H1 (cell line): ENCODE results near the gene MNX1. TPM values are rescaled to one million over a fixed set of nuclear protein-coding genes. Genes with fewer than 3 reads are reported as not detected.

Experiments used
- CTCF ChIA-PET: fragments of 300-600 bp; sonication (Branson Sonifier 250); formaldehyde crosslinking; loops from one replicate; lab custom pipeline; 2021; ENCODE audit not compliant: partially characterized antibody; lab: Charles Lee
- POLR2A ChIA-PET: fragments of 300-600 bp; sonication (Branson Sonifier 250); formaldehyde crosslinking; loops from one replicate; lab custom pipeline; 2021; ENCODE audit warnings: inconsistent platforms; ENCODE audit not compliant: partially characterized antibody; lab: Charles Lee
- DNase-seq, 2 experiments: peaks; one replicate each; pipeline versions ENCODE4 v3.0.0 to v3.0.0-alpha.2; 2010 to 2022; ENCODE audit warnings: low spot score in 2 of 2, low read depth in 1 of 2, mixed read lengths in 1 of 2
- FAIRE-seq: peaks from 2 replicates; lab custom pipeline; 2011; peaks lifted over from hg19 to GRCh38; lab: Jason Lieb, UNC
- H2AFZ ChIP-seq: 2 replicates; pipeline ENCODE4 v1.8.1; 2012; ENCODE audit warnings: low read length, inconsistent platforms
- H2AK5ac ChIP-seq: 2 replicates; pipeline ENCODE4 v1.6.1; 2013; ENCODE audit warnings: low read depth, low read length
- H2BK120ac ChIP-seq: replicated peaks from 2 replicates; pipeline ENCODE3; 2013; ENCODE audit warnings: low read depth, low read length, inconsistent platforms
- H2BK12ac ChIP-seq: 2 replicates; pipeline ENCODE4 v1.6.1; 2013; ENCODE audit warnings: low read depth, low read length
- H2BK15ac ChIP-seq: 2 replicates; pipeline ENCODE4 v1.6.1; 2013; ENCODE audit warnings: low read length
- H2BK20ac ChIP-seq: 2 replicates; pipeline ENCODE4 v1.6.1; 2013; ENCODE audit warnings: low read length
- H2BK5ac ChIP-seq: 2 replicates; pipeline ENCODE4 v1.6.1; 2013; ENCODE audit warnings: low read depth, low read length
- H3K14ac ChIP-seq: 2 replicates; pipeline ENCODE4 v1.6.1; 2013; ENCODE audit warnings: inconsistent platforms; ENCODE audit not compliant: insufficient read length
- H3K18ac ChIP-seq: 2 replicates; pipeline ENCODE4 v1.6.1; 2013; ENCODE audit warnings: low read length; ENCODE audit errors: extremely low read depth
- H3K23ac ChIP-seq: 2 replicates; pipeline ENCODE4 v1.6.1; 2013; ENCODE audit warnings: inconsistent platforms; ENCODE audit not compliant: insufficient read length
- H3K23me2 ChIP-seq: 2 replicates; pipeline ENCODE4 v1.6.1; 2013; ENCODE audit warnings: low read depth, low read length
- H3K27ac ChIP-seq: 2 replicates; pipeline ENCODE4 v1.6.1; 2011; ENCODE audit warnings: low read depth, low read length, inconsistent platforms
- H3K27me3 ChIP-seq, 4 experiments: replicated peaks in 1 of 4; 1 replicate in 1 of 4; 2 replicates in 3 of 4; pipeline versions ENCODE4 v1.6.1 to v1.8.1; 2011 to 2013; ENCODE audit warnings: low read length in 3 of 4, mild to moderate bottlenecking in 3 of 4, inconsistent platforms in 2 of 4, mixed read lengths in 2 of 4, moderate library complexity in 1 of 4; ENCODE audit not compliant: control insufficient read depth in 3 of 4, insufficient read depth in 3 of 4; ENCODE audit errors: extremely low read depth in 1 of 4
- H3K36me3 ChIP-seq, 4 experiments: 2 replicates each; pipeline versions ENCODE4 v1.6.1 to v1.8.1; 2011 to 2013; ENCODE audit warnings: mild to moderate bottlenecking in 4 of 4, low read length in 3 of 4, moderate library complexity in 2 of 4, control low read depth in 1 of 4, inconsistent platforms in 1 of 4; ENCODE audit not compliant: insufficient read depth in 4 of 4, control insufficient read depth in 2 of 4
- H3K4ac ChIP-seq: replicated peaks from 2 replicates; pipeline ENCODE3; 2013; ENCODE audit warnings: low read length, low read depth, mixed read lengths, inconsistent platforms; ENCODE audit not compliant: insufficient read length
- H3K4me1 ChIP-seq, 4 experiments: replicated peaks in 1 of 4; 1 replicate in 1 of 4; 2 replicates in 3 of 4; pipeline versions ENCODE4 v1.6.1 to v1.8.1; 2011 to 2013; ENCODE audit warnings: low read length in 3 of 4, inconsistent platforms in 2 of 4, mixed read lengths in 1 of 4; ENCODE audit not compliant: insufficient read depth in 4 of 4, control insufficient read depth in 3 of 4
- H3K4me2 ChIP-seq, 2 experiments: 2 replicates each; pipeline versions ENCODE4 v1.6.1 to v1.8.1; 2011 to 2013; ENCODE audit warnings: low read depth in 2 of 2, low read length in 2 of 2, control low read depth in 1 of 2, inconsistent platforms in 1 of 2, mild to moderate bottlenecking in 1 of 2; ENCODE audit not compliant: insufficient read depth in 1 of 2
- H3K4me3 ChIP-seq, 4 experiments: fragments of 200-600, 300-600 bp in 1 of 4; sonication (generic), shearing (Covaris generic), sonication (Bioruptor Twin) in 1 of 4; 2 replicates each; pipeline versions ENCODE4 v1.5.1 to v1.8.1; 2011 to 2016; ENCODE audit warnings: low read length in 4 of 4, low read depth in 3 of 4, control low read depth in 2 of 4, inconsistent platforms in 2 of 4, mild to moderate bottlenecking in 2 of 4, mixed read lengths in 1 of 4, moderate library complexity in 1 of 4; ENCODE audit not compliant: insufficient read depth in 2 of 4; ENCODE audit errors: extremely low read depth in 1 of 4
- H3K56ac ChIP-seq: replicated peaks from 2 replicates; pipeline ENCODE3; 2013; ENCODE audit warnings: low read depth, mild to moderate bottlenecking, mixed read lengths, low read length, inconsistent platforms; ENCODE audit not compliant: insufficient read length
- H3K79me1 ChIP-seq: 2 replicates; pipeline ENCODE4 v1.6.1; 2013; ENCODE audit warnings: low read depth, low read length, control low read depth
- H3K79me2 ChIP-seq, 2 experiments: 2 replicates each; pipeline versions ENCODE4 v1.6.1 to v1.8.1; 2012 to 2013; ENCODE audit warnings: low read length in 2 of 2, mild to moderate bottlenecking in 2 of 2, inconsistent platforms in 1 of 2; ENCODE audit not compliant: insufficient read depth in 2 of 2, control insufficient read depth in 1 of 2
- H3K9ac ChIP-seq, 4 experiments: replicated peaks in 1 of 4; 1 replicate in 1 of 4; 2 replicates in 3 of 4; pipeline versions ENCODE4 v1.6.1 to v1.8.1; 2011 to 2013; ENCODE audit warnings: low read depth in 3 of 4, low read length in 3 of 4, control low read depth in 2 of 4, mild to moderate bottlenecking in 2 of 4, moderate library complexity in 2 of 4, inconsistent platforms in 1 of 4; ENCODE audit errors: extremely low read depth in 1 of 4
- H3K9me3 ChIP-seq, 2 experiments: 2 replicates each; pipeline versions ENCODE4 v1.6.1 to v1.8.1; 2012 to 2013; ENCODE audit warnings: mild to moderate bottlenecking in 2 of 2, moderate library complexity in 2 of 2, control low read depth in 1 of 2, inconsistent platforms in 1 of 2, low read depth in 1 of 2, low read length in 1 of 2, mixed read lengths in 1 of 2; ENCODE audit not compliant: insufficient read depth in 2 of 2
- H4K20me1 ChIP-seq, 2 experiments: replicated peaks in 1 of 2; 2 replicates each; pipeline versions ENCODE3 to v1.8.1; 2011 to 2013; ENCODE audit warnings: inconsistent platforms in 2 of 2, low read length in 2 of 2, mild to moderate bottlenecking in 1 of 2; ENCODE audit not compliant: insufficient read depth in 2 of 2, control insufficient read depth in 1 of 2
- H4K5ac ChIP-seq: 2 replicates; pipeline ENCODE4 v1.6.1; 2013; ENCODE audit warnings: low read length, low read depth, mixed read lengths, inconsistent platforms; ENCODE audit not compliant: insufficient read length
- H4K8ac ChIP-seq: 2 replicates; pipeline ENCODE4 v1.8.0; 2013; ENCODE audit warnings: mild to moderate bottlenecking, moderate library complexity, low read length, inconsistent platforms; ENCODE audit not compliant: insufficient read depth; ENCODE audit errors: extremely low read depth
- H4K91ac ChIP-seq: replicated peaks from 2 replicates; pipeline ENCODE3; 2013; ENCODE audit warnings: low read length, mixed read lengths, inconsistent platforms; ENCODE audit not compliant: insufficient read length
- CHD2 ChIP-seq: IDR thresholded peaks from 2 replicates; pipeline ENCODE4 v1.6.1; 2012; ENCODE audit warnings: low read length, improper control_type of control experiment
- FOSL1 ChIP-seq: IDR thresholded peaks from 2 replicates; pipeline ENCODE4 v1.6.1; 2011; ENCODE audit warnings: mild to moderate bottlenecking, low read depth, low read length, moderate library complexity; ENCODE audit not compliant: insufficient read depth
- HDAC2 ChIP-seq, 2 experiments: fragments of 300-600 bp in 1 of 2; sonication (generic) in 1 of 2; IDR thresholded peaks; 2 replicates each; pipeline ENCODE4 v1.6.1; 2011 to 2012; ENCODE audit warnings: low read depth in 2 of 2, low read length in 2 of 2, mild to moderate bottlenecking in 2 of 2, moderate library complexity in 2 of 2, borderline replicate concordance in 1 of 2, inconsistent platforms in 1 of 2
- HDAC6 ChIP-seq: IDR thresholded peaks from one replicate; pipeline ENCODE4 v1.7.1; 2012; ENCODE audit warnings: low read depth, mild to moderate bottlenecking, inconsistent platforms, low read length, moderate library complexity
- KDM4A ChIP-seq: IDR thresholded peaks from one replicate; pipeline ENCODE4 v1.7.1; 2012; ENCODE audit warnings: low read depth, mild to moderate bottlenecking, moderate library complexity, low read length, inconsistent platforms; ENCODE audit not compliant: severe bottlenecking
- KDM5A ChIP-seq: fragments of 200-600 bp; IDR thresholded peaks from 2 replicates; pipeline ENCODE4 v1.7.1; 2012; ENCODE audit warnings: mild to moderate bottlenecking, low read length, inconsistent platforms, mixed read lengths
- SIN3A ChIP-seq, 2 experiments: IDR thresholded peaks in 1 of 2; conservative IDR thresholded peaks in 1 of 2; 2 replicates each; pipeline ENCODE4 v1.6.1; 2011 to 2012; ENCODE audit warnings: low read length in 2 of 2, improper control_type of control experiment in 1 of 2, low read depth in 1 of 2, mild to moderate bottlenecking in 1 of 2
- TAF7 ChIP-seq: optimal IDR thresholded peaks from 2 replicates; pipeline ENCODE3; 2011; ENCODE audit warnings: low read depth, mild to moderate bottlenecking, inconsistent platforms, low read length, moderate library complexity, borderline replicate concordance
- WGBS, 2 experiments: shearing (Covaris generic) in 1 of 2; methylation state at CpG; one replicate each; pipeline versions ENCODE4 v1.1.6 to v1.1.7; 2013 to 2015; ENCODE audit warnings: low lambda C conversion rate in 2 of 2, mixed read lengths in 2 of 2, inconsistent platforms in 1 of 2, low coverage in 1 of 2, missing lambda C conversion rate in 1 of 2; ENCODE audit not compliant: insufficient replicate concordance in 2 of 2, insufficient coverage in 1 of 2, insufficient read length in 1 of 2; ENCODE audit errors: extremely low coverage in 1 of 2, missing lambda C conversion rate in 1 of 2; 5-methylcytosine and 5-hydroxymethylcytosine counted together
- polyA plus RNA-seq, 7 experiments: library from polyadenylated mRNA; depleted of rRNA in 3 of 7; stranded (reverse) in 5 of 7; unstranded in 2 of 7; fragments of >200 nt in 5 of 7; fragments of 200-250 nt in 2 of 7; gene quantifications; 1 replicate in 5 of 7; 2 replicates in 1 of 7; 4 replicates in 1 of 7; pipeline versions ENCODE4 v1.2.1 to v1.2.3, GENCODE V29; 2011 to 2013; ENCODE audit warnings: missing spikeins in 2 of 7, mixed read lengths in 2 of 7
- total RNA-seq: library from RNA; stranded (reverse); fragmentation: NEBNext Ultra II Directional; extraction: Animal tissue kit (Norgen Biotek cat#: 25700); gene quantifications from 2 replicates; pipeline ENCODE4 v1.2.1, GENCODE V29; 2021
- TF ChIP-seq, protein P1 (sequence below), 3 experiments: IDR thresholded peaks; 1 replicate in 2 of 3; 2 replicates in 1 of 3; pipeline versions ENCODE4 v1.5.1 to v1.6.1; 2011; ENCODE audit warnings: low read length in 3 of 3, mild to moderate bottlenecking in 3 of 3, inconsistent platforms in 2 of 3, low read depth in 1 of 3, moderate library complexity in 1 of 3; ENCODE audit not compliant: insufficient read depth in 1 of 3; ENCODE audit errors: control extremely low read depth in 1 of 3
- TF ChIP-seq, protein P2 (sequence below): IDR thresholded peaks from 2 replicates; pipeline ENCODE4 v1.6.1; 2012; ENCODE audit warnings: inconsistent platforms

Gene MNX1
- total and polyA plus RNA-seq, 2 of the 8 experiments (the other 6 are each of a cell fraction or from before 2014, with no cell fraction given): 0.39 TPM; not detected in 1

DNA sequence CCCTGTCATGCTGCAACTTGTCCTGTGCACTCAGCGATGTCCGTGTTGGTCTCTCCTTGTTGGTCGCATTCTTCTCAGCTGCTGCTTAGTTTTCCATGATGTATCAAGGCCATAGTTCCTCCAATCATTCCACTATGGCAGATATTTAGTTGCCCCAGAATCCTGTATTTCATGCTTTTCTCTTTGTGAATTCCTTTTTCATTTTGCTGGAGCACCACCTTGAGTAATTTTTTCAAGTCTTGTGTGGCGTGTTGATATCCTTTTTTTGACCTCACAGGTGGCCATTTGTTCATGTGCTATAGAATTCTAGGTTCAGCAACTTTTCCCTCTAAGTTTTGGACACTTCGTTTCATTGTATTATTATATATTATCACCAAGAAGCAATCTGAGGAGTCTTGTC, 42.7 kb upstream of the MNX1 start:
- no peak overlapping the region for H2BK5ac ChIP-seq
- H3K23ac ChIP-seq: no peak overlapping the region
- H3K4me1 ChIP-seq: no peaks in the 10 kb centered on the region; a peak in 1 of 7 replicates
- H3K27me3 ChIP-seq: no peaks in the 10 kb centered on the region
- no peak overlapping the region for H4K91ac ChIP-seq
- FAIRE-seq (no peak), DNase-seq (no peak)
- H4K8ac ChIP-seq: no peak overlapping the region
- ChIA-PET POLR2A (no interaction called here), CTCF (no interaction called here)
- no peaks in the 10 kb centered on the region for H3K79me2 ChIP-seq
- H2BK15ac ChIP-seq: no peak overlapping the region
- WGBS, 2 experiments: 88% methylated on average over 5 of the region's 5 CpGs; no CpG with 5 or more reads in 1 of the 2 experiments
- no peak overlapping the region for H4K5ac ChIP-seq
- no peaks in the 10 kb centered on the region for H4K20me1 ChIP-seq
- H3K36me3 ChIP-seq: no peaks in the 10 kb centered on the region
- no peaks in the 10 kb centered on the region for H3K9me3 ChIP-seq
- no peak overlapping the region for H3K27ac ChIP-seq
- H3K79me1 ChIP-seq: no peaks in the 10 kb centered on the region
- H3K4ac ChIP-seq: no peak overlapping the region
- H2AFZ ChIP-seq: no peak overlapping the region
- no peak overlapping the region for H3K18ac ChIP-seq
- H3K56ac ChIP-seq: no peak overlapping the region
- no peaks in the 10 kb centered on the region for H3K23me2 ChIP-seq
- no peak overlapping the region for H3K4me3 ChIP-seq
- H3K4me2 ChIP-seq: no peak overlapping the region
- no peak overlapping the region for H3K9ac ChIP-seq
- H3K14ac ChIP-seq: no peak overlapping the region
- H2BK20ac ChIP-seq: no peak overlapping the region
- H2BK12ac ChIP-seq: no peak overlapping the region
- H2BK120ac ChIP-seq: no peak overlapping the region
- no peak overlapping the region for H2AK5ac ChIP-seq
- TF ChIP-seq SIN3A (conservative IDR thresholded peaks at IDR 0.05 in 1 of 2, IDR thresholded peaks at IDR 0.05 in 1 of 2; ENCODE audit: low read depth in 1 of 2, low read length in 2 of 2) (no peak), KDM5A (no peak), FOSL1 (no peak), CHD2 (no peak), TAF7 (no peak), KDM4A (no peak), HDAC6 (no peak), HDAC2 (IDR thresholded peaks at IDR 0.05; ENCODE audit: borderline replicate concordance in 1 of 2, low read depth in 2 of 2, low read length in 2 of 2) (no peak)
- TF ChIP-seq, protein P1, sequence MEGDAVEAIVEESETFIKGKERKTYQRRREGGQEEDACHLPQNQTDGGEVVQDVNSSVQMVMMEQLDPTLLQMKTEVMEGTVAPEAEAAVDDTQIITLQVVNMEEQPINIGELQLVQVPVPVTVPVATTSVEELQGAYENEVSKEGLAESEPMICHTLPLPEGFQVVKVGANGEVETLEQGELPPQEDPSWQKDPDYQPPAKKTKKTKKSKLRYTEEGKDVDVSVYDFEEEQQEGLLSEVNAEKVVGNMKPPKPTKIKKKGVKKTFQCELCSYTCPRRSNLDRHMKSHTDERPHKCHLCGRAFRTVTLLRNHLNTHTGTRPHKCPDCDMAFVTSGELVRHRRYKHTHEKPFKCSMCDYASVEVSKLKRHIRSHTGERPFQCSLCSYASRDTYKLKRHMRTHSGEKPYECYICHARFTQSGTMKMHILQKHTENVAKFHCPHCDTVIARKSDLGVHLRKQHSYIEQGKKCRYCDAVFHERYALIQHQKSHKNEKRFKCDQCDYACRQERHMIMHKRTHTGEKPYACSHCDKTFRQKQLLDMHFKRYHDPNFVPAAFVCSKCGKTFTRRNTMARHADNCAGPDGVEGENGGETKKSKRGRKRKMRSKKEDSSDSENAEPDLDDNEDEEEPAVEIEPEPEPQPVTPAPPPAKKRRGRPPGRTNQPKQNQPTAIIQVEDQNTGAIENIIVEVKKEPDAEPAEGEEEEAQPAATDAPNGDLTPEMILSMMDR (IDR thresholded peaks at IDR 0.05; ENCODE audit: control extremely low read depth in 1 of 3, insufficient read depth in 1 of 3, low read depth in 1 of 3, low read length in 3 of 3): no peak
- TF ChIP-seq, protein P2, sequence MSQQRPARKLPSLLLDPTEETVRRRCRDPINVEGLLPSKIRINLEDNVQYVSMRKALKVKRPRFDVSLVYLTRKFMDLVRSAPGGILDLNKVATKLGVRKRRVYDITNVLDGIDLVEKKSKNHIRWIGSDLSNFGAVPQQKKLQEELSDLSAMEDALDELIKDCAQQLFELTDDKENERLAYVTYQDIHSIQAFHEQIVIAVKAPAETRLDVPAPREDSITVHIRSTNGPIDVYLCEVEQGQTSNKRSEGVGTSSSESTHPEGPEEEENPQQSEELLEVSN: no peak
